CD4-positive, alpha-beta T cell treated with Interleukin-15 for 1 hour (primary cell): ENCODE measurements around the gene FAM181A.

Source experiments
- DNase-seq: peaks from one replicate; pipeline ENCODE4 v3.0.0-alpha.2; 2020

FAM181A gene

GRCh38 chr14:93926873-93927799 lies at the start of gene FAM181A:
Gene FAM181A (plus strand): TSS chr14:93927344. CDS start chr14:93928286, 942 bp downstream.
- DNase-seq, result no peak

GRCh38 chr14:93878212-93878611 lies 48.9 kb upstream of the FAM181A start:
- DNase-seq, result no peak

GRCh38 chr14:93878871-93879270 lies 48.3 kb upstream of the FAM181A start:
- no peak for DNase-seq

GRCh38 chr14:93879362-93879983 lies 47.7 kb upstream of the FAM181A start:
- no peak for DNase-seq

GRCh38 chr14:93880021-93880820 lies 46.9 kb upstream of the FAM181A start:
- no peak for DNase-seq

GRCh38 chr14:93884950-93885349 lies 42.2 kb upstream of the FAM181A start:
- DNase-seq, result no peak

- DNase-seq, result no peak
These were observed 38.1 kb upstream of the FAM181A start for GRCh38 chr14:93888995-93889394.

- DNase-seq, result no peak
These were observed 37.2 kb upstream of the FAM181A start for GRCh38 chr14:93889739-93890483.

GRCh38 chr14:93891756-93892504 lies 35.2 kb upstream of the FAM181A start:
- no peak for DNase-seq

- no peak for DNase-seq
These were observed 34.7 kb upstream of the FAM181A start for GRCh38 chr14:93892505-93892839.

GRCh38 chr14:93892923-93893558 lies 34.1 kb upstream of the FAM181A start:
- peak; percentile 33 for DNase-seq

GRCh38 chr14:93893661-93894261 lies 33.4 kb upstream of the FAM181A start:
- DNase-seq, result no peak

- no peak for DNase-seq
These were observed 32.0 kb upstream of the FAM181A start for GRCh38 chr14:93895023-93895604.

- DNase-seq, result no peak
These were observed 29.7 kb upstream of the FAM181A start for GRCh38 chr14:93897476-93897845.

- no peak for DNase-seq
These were observed 29.0 kb upstream of the FAM181A start for GRCh38 chr14:93898081-93898611.

GRCh38 chr14:93898731-93899130 lies 28.4 kb upstream of the FAM181A start:
- peak; percentile 5 for DNase-seq

- DNase-seq, result no peak
These were observed 25.3 kb upstream of the FAM181A start for GRCh38 chr14:93901813-93902212.

GRCh38 chr14:93902619-93903307 lies 24.4 kb upstream of the FAM181A start:
- DNase-seq, result no peak

GRCh38 chr14:93903342-93904184 lies 23.6 kb upstream of the FAM181A start:
- no peak for DNase-seq
